Measurements from ENCODE around the gene MGMT.

MGMT gene

GRCh38 chr10:129449893-129450292 lies 17.1 kb upstream of the MGMT start:
- TF ChIP-seq, protein P1, sequence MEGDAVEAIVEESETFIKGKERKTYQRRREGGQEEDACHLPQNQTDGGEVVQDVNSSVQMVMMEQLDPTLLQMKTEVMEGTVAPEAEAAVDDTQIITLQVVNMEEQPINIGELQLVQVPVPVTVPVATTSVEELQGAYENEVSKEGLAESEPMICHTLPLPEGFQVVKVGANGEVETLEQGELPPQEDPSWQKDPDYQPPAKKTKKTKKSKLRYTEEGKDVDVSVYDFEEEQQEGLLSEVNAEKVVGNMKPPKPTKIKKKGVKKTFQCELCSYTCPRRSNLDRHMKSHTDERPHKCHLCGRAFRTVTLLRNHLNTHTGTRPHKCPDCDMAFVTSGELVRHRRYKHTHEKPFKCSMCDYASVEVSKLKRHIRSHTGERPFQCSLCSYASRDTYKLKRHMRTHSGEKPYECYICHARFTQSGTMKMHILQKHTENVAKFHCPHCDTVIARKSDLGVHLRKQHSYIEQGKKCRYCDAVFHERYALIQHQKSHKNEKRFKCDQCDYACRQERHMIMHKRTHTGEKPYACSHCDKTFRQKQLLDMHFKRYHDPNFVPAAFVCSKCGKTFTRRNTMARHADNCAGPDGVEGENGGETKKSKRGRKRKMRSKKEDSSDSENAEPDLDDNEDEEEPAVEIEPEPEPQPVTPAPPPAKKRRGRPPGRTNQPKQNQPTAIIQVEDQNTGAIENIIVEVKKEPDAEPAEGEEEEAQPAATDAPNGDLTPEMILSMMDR (IDR thresholded peaks at IDR 0.05; ENCODE audit: insufficient read depth, low read depth, low read length, missing control alignments), result no peak
- no peak overlapping the region for H3K4me3 ChIP-seq (ENCODE audit: low read length)
- no peak for DNase-seq (ENCODE audit: low read depth)

DNA sequence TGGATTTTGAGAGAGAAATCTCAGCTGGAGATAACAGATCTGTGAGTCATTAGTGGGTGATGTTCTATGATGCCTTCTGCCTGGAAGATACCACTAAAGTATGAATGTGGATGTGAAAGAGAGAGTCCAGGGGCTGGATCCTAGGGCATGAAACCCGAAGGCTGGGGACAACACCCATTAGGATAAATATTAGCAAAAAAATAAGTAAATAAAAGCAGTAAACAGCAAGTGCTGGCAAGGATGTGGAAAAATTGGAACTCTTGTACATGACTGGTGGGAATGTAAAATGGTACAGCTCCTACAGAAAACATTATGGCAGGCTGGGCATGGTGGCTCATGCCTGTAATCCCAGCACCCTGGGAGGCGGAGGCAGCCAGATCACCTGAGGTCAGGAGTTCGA lies 16.6 kb upstream of the MGMT start:
- no peak for DNase-seq (ENCODE audit: low read depth)
- TF ChIP-seq, protein P1 (IDR thresholded peaks at IDR 0.05; ENCODE audit: insufficient read depth, low read depth, low read length, missing control alignments), result no peak
- no peak overlapping the region for H3K4me3 ChIP-seq (ENCODE audit: low read length)

DNA sequence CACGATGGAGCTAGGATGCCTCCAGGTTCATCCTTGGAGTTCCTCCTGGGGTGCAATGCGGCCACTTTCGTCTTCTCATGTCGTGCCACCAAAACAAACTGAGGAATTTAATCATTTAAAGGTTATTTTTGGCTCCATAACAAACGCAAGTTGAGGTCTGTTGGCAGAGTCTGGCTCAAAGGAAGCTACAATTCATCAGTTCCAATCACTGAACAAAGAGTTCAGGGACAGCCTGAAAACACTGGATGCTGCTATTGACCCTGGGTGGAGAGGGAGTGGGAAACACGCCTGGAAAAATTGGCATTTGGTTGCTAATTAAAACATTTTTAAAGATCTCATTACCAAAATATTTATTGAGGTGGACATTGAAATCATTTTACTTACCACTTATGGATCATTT lies 11.4 kb upstream of the MGMT start:
- no peak overlapping the region for H3K4me3 ChIP-seq (ENCODE audit: low read length)
- no peak for DNase-seq (ENCODE audit: low read depth)
- TF ChIP-seq, protein P1 (IDR thresholded peaks at IDR 0.05; ENCODE audit: insufficient read depth, low read depth, low read length, missing control alignments), result no peak

- DNase-seq (ENCODE audit: low read depth), result peak; percentile 14
- TF ChIP-seq, protein P1 (IDR thresholded peaks at IDR 0.05; ENCODE audit: insufficient read depth, low read depth, low read length, missing control alignments), result no peak
Measured at GRCh38 chr10:129459762-129460539, 7.1 kb upstream of the MGMT start.

DNA sequence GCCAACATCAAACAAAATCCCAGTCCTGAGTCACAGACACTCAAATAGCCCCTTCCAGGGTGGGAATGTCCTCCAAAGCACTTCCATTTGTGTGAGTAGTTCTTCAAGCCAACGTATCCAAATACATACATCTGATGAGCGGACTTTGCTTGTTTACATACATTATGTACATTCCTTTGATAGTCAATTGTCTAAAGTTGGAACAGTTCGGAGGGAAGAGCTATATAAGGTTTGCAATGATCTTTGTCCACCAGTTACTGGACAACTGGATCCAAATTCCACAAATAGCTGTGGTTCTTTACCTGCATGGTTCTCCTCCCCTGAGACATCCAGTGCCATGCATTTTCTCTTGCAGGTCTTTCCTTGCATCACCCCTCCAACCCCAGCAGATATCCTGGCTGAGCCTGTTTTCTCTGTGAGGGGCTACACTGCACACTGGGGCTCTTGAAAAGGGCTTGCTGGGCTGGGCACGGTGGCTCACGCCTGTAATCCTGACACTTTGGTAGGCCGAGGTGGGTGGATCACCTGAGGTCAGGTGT lies 4.7 kb upstream of the MGMT start:
- H3K4me3 ChIP-seq (ENCODE audit: low read length), result no peak overlapping the region
- DNase-seq (ENCODE audit: low read depth), result no peak
- TF ChIP-seq, protein P1 (IDR thresholded peaks at IDR 0.05; ENCODE audit: insufficient read depth, low read depth, low read length, missing control alignments), result no peak

More at GRCh38 chr10:129459762-129460539, 7.1 kb upstream of the MGMT start:
- H3K4me3 ChIP-seq (ENCODE audit: low read length), result no peak overlapping the region

- TF ChIP-seq, protein P1 (IDR thresholded peaks at IDR 0.05; ENCODE audit: insufficient read depth, low read depth, low read length, missing control alignments), result no peak
- DNase-seq (ENCODE audit: low read depth), result peak; percentile 68
- H3K4me3 ChIP-seq (ENCODE audit: low read length), result no peak overlapping the region
Measured at GRCh38 chr10:129464251-129464650, 2.8 kb upstream of the MGMT start.
